AG04450 (cell line): Measurements from ENCODE around the gene DDAH2. TPM values are rescaled to one million over a fixed set of nuclear protein-coding genes. Genes with fewer than 3 reads are reported as not detected.
A peak's percentile ranks its signal among the peaks of the same experiment; 100 is the strongest.

Source experiments
- CTCF ChIA-PET: fragments of 300-600, 350-600 bp; formaldehyde crosslinking; extraction: SDS; loops from one replicate; lab custom pipeline; 2022; ENCODE audit warnings: antibody characterized with exemption, inconsistent platforms; lab: Charles Lee
- POLR2A ChIA-PET: fragments of 350-600 bp; formaldehyde crosslinking; extraction: SDS; loops from one replicate; lab custom pipeline; 2021; ENCODE audit warnings: antibody characterized with exemption, inconsistent platforms; lab: Yijun Ruan, JAX
- DNase-seq: peaks from one replicate; pipeline ENCODE4 v3.0.0-alpha.2; 2011; ENCODE audit warnings: low read depth, low spot score
- H3K27ac ChIP-seq: one replicate; pipeline ENCODE4 v1.5.1; 2012; ENCODE audit warnings: low read depth, low read length, control low read depth
- H3K27me3 ChIP-seq: one replicate; pipeline ENCODE4 v1.6.0; 2012; ENCODE audit warnings: low read length; ENCODE audit not compliant: control insufficient read depth, insufficient read depth
- H3K4me3 ChIP-seq: 2 replicates; pipeline ENCODE4 v1.5.1; 2011; ENCODE audit warnings: mild to moderate bottlenecking, low read depth, low read length, control low read depth
- H3K9me3 ChIP-seq: 2 replicates; pipeline ENCODE4 v1.5.1; 2012; ENCODE audit warnings: low read length; ENCODE audit not compliant: control insufficient read depth, insufficient read depth
- CTCF ChIP-seq: IDR thresholded peaks from 2 replicates; pipeline ENCODE4 v1.5.1; 2011; ENCODE audit warnings: low read depth, low read length, control low read depth, inconsistent platforms
- polyA plus RNA-seq: library from polyadenylated mRNA; depleted of rRNA; stranded (reverse); fragments of >200 nt; gene quantifications from 2 replicates; pipeline ENCODE4 v1.2.3, GENCODE V29; 2011; rRNA removed
- small RNA-seq: library from RNA; depleted of rRNA; stranded (forward); fragments of <200 nt; gene quantifications from one replicate; pipeline ENCODE3, GENCODE V24; 2012; ENCODE audit warnings: low read depth; ENCODE audit not compliant: insufficient read length

DDAH2 gene
- polyA plus RNA-seq, 1 experiment, result 44.4 TPM

- Histone ChIP-seq H3K4me3 (no peak overlapping the region), H3K27me3 (no peaks in the 10 kb centered on the region), H3K9me3 (no peaks in the 10 kb centered on the region), H3K27ac (no peak overlapping the region)
- POLR2A ChIA-PET, result no interaction called here
- CTCF ChIA-PET, result no interaction called here
- TF ChIP-seq CTCF, result no peak
- no peak for DNase-seq
These were observed 45.5 kb downstream of the DDAH2 start for GRCh38 chr6:31683591-31683990.

GRCh38 chr6:31681135-31681671, 47.9 kb downstream of the DDAH2 start:
- ChIA-PET CTCF (interaction anchor here (0.7 to 2.1 kb wide), 13 partner anchors 9 to 271 kb away, joined by 3 to 9 read pairs (median 5); partner anchors contain the start of genes LSM2 and LY6G5B), POLR2A (interaction anchor here (0.6 to 0.8 kb wide), 3 partner anchors 22 to 168 kb away, joined by 3 to 10 read pairs (median 6); partner anchors contain the start of gene ABHD16A)
- H3K4me3 ChIP-seq, result peak overlapping the region; percentile 57
- no peak; the same call in 1 of the 2 replicates for TF ChIP-seq CTCF
- no peaks in the 10 kb centered on the region for H3K9me3 ChIP-seq
- no peaks in the 10 kb centered on the region for H3K27me3 ChIP-seq
- peak overlapping the region; percentile 78 for H3K27ac ChIP-seq
- DNase-seq, result no peak

- no peaks in the 10 kb centered on the region for H3K9me3 ChIP-seq
- peak; percentile 91 for DNase-seq
- TF ChIP-seq CTCF, result peak; percentile 66
- no peaks in the 10 kb centered on the region for H3K27me3 ChIP-seq
- CTCF ChIA-PET, result interaction anchor here (0.6 to 2.1 kb wide), 16 partner anchors 10 to 272 kb away, joined by 3 to 9 read pairs (median 4); partner anchors contain the start of genes LSM2 and LY6G5B
- POLR2A ChIA-PET, result interaction anchor here (0.8 kb wide), 2 partner anchors 23 to 155 kb away, joined by 3 to 10 read pairs; partner anchors contain the start of gene ABHD16A
- peak within 1 kb of the TSS; percentile 57 for H3K4me3 ChIP-seq
- H3K27ac ChIP-seq, result peak within 1 kb of the TSS; percentile 78
These were observed 48.6 kb downstream of the DDAH2 start, which contains the start of gene LY6G5C for GRCh38 chr6:31680226-31681134. Gene LY6G5C (minus strand): TSS chr6:31681067. CDS start chr6:31680373, 694 bp downstream.

GRCh38 chr6:31677955-31678354, 51.1 kb downstream of the DDAH2 start:
- ChIA-PET CTCF (no interaction called here), POLR2A (no interaction called here)
- TF ChIP-seq CTCF, result no peak
- Histone ChIP-seq H3K9me3 (no peaks in the 10 kb centered on the region), H3K27me3 (no peaks in the 10 kb centered on the region), H3K4me3 (no peak overlapping the region), H3K27ac (no peak overlapping the region)
- DNase-seq, result no peak

Small RNA genes within 50 kb of the gene (small RNA-seq; reads per million reads assigned to genes)
- gene LY6G6D (not detected), gene MIR4646 (not detected), gene MSH5-SAPCD1 (not detected), gene RF00019 (not detected), gene RNU6-850P (not detected), gene SAPCD1 (not detected)

Other genes with a start within 250 kb of the DDAH2 start
- 17.9 and 19.0 TPM in 2 replicates for gene MICB, start 231.2 kb downstream of the DDAH2 start, polyA plus RNA-seq
- not detected in 2 replicates for gene MCCD1, start 200.3 kb downstream of the DDAH2 start, polyA plus RNA-seq
- gene DDX39B, start 187.3 kb downstream of the DDAH2 start, polyA plus RNA-seq, result 434 and 480 TPM in 2 replicates
- gene ATP6V1G2, start 182.7 kb downstream of the DDAH2 start, polyA plus RNA-seq, result 12.5 and 14.6 TPM in 2 replicates
- gene NFKBIL1, start 181.7 kb downstream of the DDAH2 start, polyA plus RNA-seq, result 5.1 and 5.4 TPM in 2 replicates
- not detected in 2 replicates for gene LTA, start 157.0 kb downstream of the DDAH2 start, polyA plus RNA-seq
- not detected in 2 replicates for gene TNF, start 153.7 kb downstream of the DDAH2 start, polyA plus RNA-seq
- not detected in 2 replicates for gene LTB, start 146.9 kb downstream of the DDAH2 start, polyA plus RNA-seq
- gene LST1, start 143.0 kb downstream of the DDAH2 start, polyA plus RNA-seq, result not detected in 2 replicates
- not detected in 2 replicates for gene NCR3, start 136.3 kb downstream of the DDAH2 start, polyA plus RNA-seq
- not detected in 2 replicates for gene AIF1, start 114.1 kb downstream of the DDAH2 start, polyA plus RNA-seq
- gene PRRC2A, start 108.6 kb downstream of the DDAH2 start, polyA plus RNA-seq, result 24.8 and 30.7 TPM in 2 replicates
- gene BAG6, start 76.6 kb downstream of the DDAH2 start, polyA plus RNA-seq, result 58.2 and 68.7 TPM in 2 replicates
- gene APOM, start 73.4 kb downstream of the DDAH2 start, polyA plus RNA-seq, result 2.8 and 3.9 TPM in 2 replicates
- 10.2 and 11.6 TPM in 2 replicates for gene C6orf47, start 68.5 kb downstream of the DDAH2 start, polyA plus RNA-seq
- 12.7 and 13.5 TPM in 2 replicates for gene GPANK1, start 64.3 kb downstream of the DDAH2 start, polyA plus RNA-seq
- gene CSNK2B, start 63.2 kb downstream of the DDAH2 start, polyA plus RNA-seq, result 80.1 and 96.0 TPM in 2 replicates
- gene LY6G5B, start 59.3 kb downstream of the DDAH2 start, polyA plus RNA-seq, result 5.5 and 7.0 TPM in 2 replicates
- gene LY6G5C, start 48.2 kb downstream of the DDAH2 start, polyA plus RNA-seq, result 2.0 and 2.7 TPM in 2 replicates
- gene ABHD16A, start 26.0 kb downstream of the DDAH2 start, polyA plus RNA-seq, result 34.0 and 36.3 TPM in 2 replicates
- not detected in 2 replicates for gene LY6G6F, start 22.4 kb downstream of the DDAH2 start, polyA plus RNA-seq
- not detected in 2 replicates for gene LY6G6D, start 14.0 kb downstream of the DDAH2 start, polyA plus RNA-seq
- not detected in 2 replicates for gene LY6G6C, start 7.6 kb downstream of the DDAH2 start, polyA plus RNA-seq
- gene MPIG6B, start 5.9 kb downstream of the DDAH2 start, polyA plus RNA-seq, result not detected in 2 replicates
- gene CLIC1, start 7.2 kb upstream of the DDAH2 start, polyA plus RNA-seq, result 466 and 531 TPM in 2 replicates
- gene MSH5, start 10.7 kb upstream of the DDAH2 start, polyA plus RNA-seq, result 6.4 and 7.2 TPM in 2 replicates
- gene SAPCD1, start 33.4 kb upstream of the DDAH2 start, polyA plus RNA-seq, result 0.24 and 0.88 TPM in 2 replicates
- 0.10 and 0.32 TPM in 2 replicates for gene VWA7, start 48.0 kb upstream of the DDAH2 start, polyA plus RNA-seq
- 16.0 and 23.9 TPM in 2 replicates for gene VARS1, start 66.5 kb upstream of the DDAH2 start, polyA plus RNA-seq
- 34.2 and 38.3 TPM in 2 replicates for gene LSM2, start 77.7 kb upstream of the DDAH2 start, polyA plus RNA-seq
- 1.1 and 1.2 TPM in 2 replicates for gene HSPA1L, start 86.0 kb upstream of the DDAH2 start, polyA plus RNA-seq
- 46.6 and 50.4 TPM in 2 replicates for gene HSPA1A, start 86.2 kb upstream of the DDAH2 start, polyA plus RNA-seq
- gene HSPA1B, start 98.4 kb upstream of the DDAH2 start, polyA plus RNA-seq, result 31.9 TPM in 2 replicates
- gene NEU1, start 133.5 kb upstream of the DDAH2 start, polyA plus RNA-seq, result 39.0 and 49.4 TPM in 2 replicates
- gene SLC44A4, start 149.7 kb upstream of the DDAH2 start, polyA plus RNA-seq, result 0.04 and 0.12 TPM in 2 replicates
- 23.8 and 28.5 TPM in 2 replicates for gene EHMT2, start 168.4 kb upstream of the DDAH2 start, polyA plus RNA-seq
- gene ZBTB12, start 172.8 kb upstream of the DDAH2 start, polyA plus RNA-seq, result 2.4 and 4.3 TPM in 2 replicates
- gene C2, start 198.4 kb upstream of the DDAH2 start, polyA plus RNA-seq, result 1.5 and 1.9 TPM in 2 replicates
- gene CFB, start 216.8 kb upstream of the DDAH2 start, polyA plus RNA-seq, result 13.3 and 14.0 TPM in 2 replicates
- gene NELFE, start 229.7 kb upstream of the DDAH2 start, polyA plus RNA-seq, result 51.4 and 55.7 TPM in 2 replicates
- 26.0 and 30.4 TPM in 2 replicates for gene SKIC2, start 229.9 kb upstream of the DDAH2 start, polyA plus RNA-seq
- gene DXO, start 242.8 kb upstream of the DDAH2 start, polyA plus RNA-seq, result 11.4 and 14.9 TPM in 2 replicates